Measurements from ENCODE around the gene MICAL2.

MICAL2 gene

GRCh38 chr11:12226093-12226492, 115.7 kb downstream of the MICAL2 start (continued):
- TF ChIP-seq ZNF239 (tag by site-specific recombination; IDR thresholded peaks at IDR 0.05) (no peak), SP2 (tag by site-specific recombination; IDR thresholded peaks at IDR 0.05) (no peak)

DNA sequence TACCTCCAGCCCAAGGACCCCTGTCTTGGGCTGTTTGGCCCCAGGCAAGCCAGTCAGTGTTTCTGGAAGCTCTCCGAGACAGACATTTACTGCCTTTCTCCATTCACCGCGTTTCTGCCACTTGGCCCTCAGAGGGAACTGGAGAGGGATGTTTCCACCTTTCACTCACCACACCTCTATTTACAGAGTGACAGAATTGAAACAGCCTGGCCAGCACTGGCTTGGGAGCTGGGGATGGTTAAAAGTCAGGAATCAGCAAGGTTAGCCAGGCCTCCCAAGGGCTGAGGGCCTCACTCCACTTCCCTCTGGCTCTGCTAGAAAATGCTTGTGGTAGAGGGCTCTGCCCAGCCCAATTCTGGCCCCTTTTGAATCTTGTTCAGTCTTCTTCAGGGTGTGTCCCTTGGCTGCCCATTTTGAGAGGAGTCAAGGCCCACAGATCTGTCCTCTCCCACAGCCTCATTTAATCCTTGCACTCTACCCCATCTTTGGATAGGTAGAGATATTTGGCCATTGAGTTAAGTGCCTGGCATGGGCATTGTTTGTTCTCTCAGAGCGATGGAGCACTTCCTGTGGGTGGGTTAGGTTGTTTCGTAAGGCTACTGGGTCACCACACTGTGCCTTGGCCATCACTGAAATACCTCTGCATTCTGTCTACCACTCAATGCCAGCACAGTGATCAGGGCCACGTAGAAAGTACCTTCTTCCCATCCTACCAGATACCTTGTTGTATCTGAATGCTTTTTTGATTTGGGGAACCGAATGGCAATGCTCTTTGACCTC, 119.2 kb downstream of the MICAL2 start:
- no peaks in the 10 kb centered on the region for H3K4me1 ChIP-seq (ENCODE audit: control insufficient read depth, insufficient read depth, low read length)
- H3K36me3 ChIP-seq (ENCODE audit: control insufficient read depth in 2 of 2, insufficient read depth in 1 of 2, low read length in 2 of 2): peaks cover 0 to 29% of the 10 kb centered on the region in 2 experiments; a peak in 1 of 3 replicates
- TF ChIP-seq ZNF394 (tag by site-specific recombination; IDR thresholded peaks at IDR 0.05; ENCODE audit: borderline replicate concordance) (no peak), YY2 (tag by site-specific recombination; IDR thresholded peaks at IDR 0.05) (no peak), ZFHX2 (tag by site-specific recombination; conservative IDR thresholded peaks at IDR 0.05) (no peak), SCRT1 (tag by site-specific recombination; IDR thresholded peaks at IDR 0.05; ENCODE audit: borderline replicate concordance) (no peak), SP3 (tag by site-specific recombination; IDR thresholded peaks at IDR 0.05) (no peak), ZNF560 (tag by site-specific recombination; IDR thresholded peaks at IDR 0.05; ENCODE audit: borderline replicate concordance) (no peak), GLI2 (tag by site-specific recombination; IDR thresholded peaks at IDR 0.05; ENCODE audit: borderline replicate concordance, low read depth) (no peak), ZNF664 (tag by site-specific recombination; IDR thresholded peaks at IDR 0.05) (no peak), ZNF660 (tag by site-specific recombination; IDR thresholded peaks at IDR 0.05) (no peak), ZNF184 (tag by site-specific recombination; IDR thresholded peaks at IDR 0.05) (no peak), ZNF558 (tag by site-specific recombination; IDR thresholded peaks at IDR 0.05) (no peak), HIC1 (tag by site-specific recombination; IDR thresholded peaks at IDR 0.05) (no peak), ZSCAN30 (tag by site-specific recombination; IDR thresholded peaks at IDR 0.05) (no peak), ZSCAN23 (tag by site-specific recombination; IDR thresholded peaks at IDR 0.05) (no peak), ZFP3 (tag by site-specific recombination; IDR thresholded peaks at IDR 0.05; ENCODE audit: low read depth) (no peak), ZNF24 (tag by site-specific recombination; IDR thresholded peaks at IDR 0.05) (no peak), HOXA7 (CRISPR knock-in tag; IDR thresholded peaks at IDR 0.05; ENCODE audit: borderline replicate concordance) (no peak)
- TF ChIP-seq, protein P1, sequence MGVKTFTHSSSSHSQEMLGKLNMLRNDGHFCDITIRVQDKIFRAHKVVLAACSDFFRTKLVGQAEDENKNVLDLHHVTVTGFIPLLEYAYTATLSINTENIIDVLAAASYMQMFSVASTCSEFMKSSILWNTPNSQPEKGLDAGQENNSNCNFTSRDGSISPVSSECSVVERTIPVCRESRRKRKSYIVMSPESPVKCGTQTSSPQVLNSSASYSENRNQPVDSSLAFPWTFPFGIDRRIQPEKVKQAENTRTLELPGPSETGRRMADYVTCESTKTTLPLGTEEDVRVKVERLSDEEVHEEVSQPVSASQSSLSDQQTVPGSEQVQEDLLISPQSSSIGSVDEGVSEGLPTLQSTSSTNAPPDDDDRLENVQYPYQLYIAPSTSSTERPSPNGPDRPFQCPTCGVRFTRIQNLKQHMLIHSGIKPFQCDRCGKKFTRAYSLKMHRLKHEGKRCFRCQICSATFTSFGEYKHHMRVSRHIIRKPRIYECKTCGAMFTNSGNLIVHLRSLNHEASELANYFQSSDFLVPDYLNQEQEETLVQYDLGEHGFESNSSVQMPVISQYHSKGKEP (tag by site-specific recombination; IDR thresholded peaks at IDR 0.05): no peak
- TF ChIP-seq, protein P2, sequence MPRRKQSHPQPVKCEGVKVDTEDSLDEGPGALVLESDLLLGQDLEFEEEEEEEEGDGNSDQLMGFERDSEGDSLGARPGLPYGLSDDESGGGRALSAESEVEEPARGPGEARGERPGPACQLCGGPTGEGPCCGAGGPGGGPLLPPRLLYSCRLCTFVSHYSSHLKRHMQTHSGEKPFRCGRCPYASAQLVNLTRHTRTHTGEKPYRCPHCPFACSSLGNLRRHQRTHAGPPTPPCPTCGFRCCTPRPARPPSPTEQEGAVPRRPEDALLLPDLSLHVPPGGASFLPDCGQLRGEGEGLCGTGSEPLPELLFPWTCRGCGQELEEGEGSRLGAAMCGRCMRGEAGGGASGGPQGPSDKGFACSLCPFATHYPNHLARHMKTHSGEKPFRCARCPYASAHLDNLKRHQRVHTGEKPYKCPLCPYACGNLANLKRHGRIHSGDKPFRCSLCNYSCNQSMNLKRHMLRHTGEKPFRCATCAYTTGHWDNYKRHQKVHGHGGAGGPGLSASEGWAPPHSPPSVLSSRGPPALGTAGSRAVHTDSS (tag by site-specific recombination; IDR thresholded peaks at IDR 0.05): no peak
- no peak overlapping the region for H3K4me3 ChIP-seq (ENCODE audit: low read depth, low read length)
- CTCF ChIA-PET: no interaction called here
- H3K27ac ChIP-seq (ENCODE audit: extremely low read depth, low read depth, low read length): no peak overlapping the region
- POLR2A ChIA-PET: no interaction called here
- H3K9me3 ChIP-seq (ENCODE audit: control insufficient read depth, insufficient read depth, low read depth, low read length): no peaks in the 10 kb centered on the region

Data from HEK293 (cell line).